GM19455 (cell line): Measurements from ENCODE around the gene FOXO3.

Source experiments
- ATAC-seq: cut with Tn5 transposase; IDR thresholded peaks from one replicate; pipeline ENCODE4 v1.9.1; 2021; ENCODE audit not compliant: unreplicated experiment

Gene FOXO3

GRCh38 chr6:108707328-108707976 lies 146.7 kb downstream of the FOXO3 start:
- ATAC-seq: no peak

- ATAC-seq: no peak
Observed at GRCh38 chr6:108710030-108710429, 149.3 kb downstream of the FOXO3 start.

- ATAC-seq: no peak
Observed at GRCh38 chr6:108710551-108710950, 149.8 kb downstream of the FOXO3 start.

- ATAC-seq: no peak
Observed at GRCh38 chr6:108711071-108711470, 150.4 kb downstream of the FOXO3 start.

DNA sequence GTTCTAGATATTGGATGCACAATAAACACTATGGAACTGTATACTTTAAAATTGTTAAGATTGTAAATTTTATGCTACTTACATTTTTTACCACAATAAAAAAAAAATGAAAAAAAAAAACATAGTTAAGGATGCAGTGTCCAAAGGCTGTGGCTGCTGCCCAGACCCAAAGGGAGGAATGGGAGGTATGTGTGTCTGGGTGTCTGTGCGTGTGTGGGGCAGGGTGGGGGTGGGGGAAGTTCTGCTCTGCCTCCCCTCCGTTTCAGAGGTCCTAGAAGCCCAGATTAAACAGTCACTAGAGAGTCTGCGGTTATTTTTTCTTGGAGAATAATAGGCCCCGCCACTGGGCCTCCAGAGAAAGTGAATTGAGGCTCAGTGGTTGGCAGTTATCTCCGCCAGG lies 151.1 kb downstream of the FOXO3 start:
- ATAC-seq: no peak

DNA sequence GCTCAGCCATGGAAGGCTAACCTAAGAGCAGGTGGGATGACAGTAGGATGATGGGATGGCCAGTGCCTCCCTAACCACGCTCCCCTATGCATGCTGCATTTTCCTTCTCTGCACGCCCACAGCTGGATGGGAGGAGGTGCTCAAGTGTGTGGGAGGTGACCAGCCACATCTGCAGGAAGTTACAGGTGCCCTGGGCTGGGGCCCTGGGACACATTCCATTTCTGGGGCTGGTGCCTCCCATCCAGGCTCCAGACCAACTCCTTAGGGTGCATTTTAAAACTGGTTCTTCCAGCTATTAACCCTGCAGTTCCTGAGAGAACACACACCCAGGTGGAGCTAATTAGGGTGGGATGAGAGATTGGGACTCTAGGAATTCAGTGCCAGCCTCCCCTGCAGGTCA lies 152.2 kb downstream of the FOXO3 start:
- no peak for ATAC-seq

DNA sequence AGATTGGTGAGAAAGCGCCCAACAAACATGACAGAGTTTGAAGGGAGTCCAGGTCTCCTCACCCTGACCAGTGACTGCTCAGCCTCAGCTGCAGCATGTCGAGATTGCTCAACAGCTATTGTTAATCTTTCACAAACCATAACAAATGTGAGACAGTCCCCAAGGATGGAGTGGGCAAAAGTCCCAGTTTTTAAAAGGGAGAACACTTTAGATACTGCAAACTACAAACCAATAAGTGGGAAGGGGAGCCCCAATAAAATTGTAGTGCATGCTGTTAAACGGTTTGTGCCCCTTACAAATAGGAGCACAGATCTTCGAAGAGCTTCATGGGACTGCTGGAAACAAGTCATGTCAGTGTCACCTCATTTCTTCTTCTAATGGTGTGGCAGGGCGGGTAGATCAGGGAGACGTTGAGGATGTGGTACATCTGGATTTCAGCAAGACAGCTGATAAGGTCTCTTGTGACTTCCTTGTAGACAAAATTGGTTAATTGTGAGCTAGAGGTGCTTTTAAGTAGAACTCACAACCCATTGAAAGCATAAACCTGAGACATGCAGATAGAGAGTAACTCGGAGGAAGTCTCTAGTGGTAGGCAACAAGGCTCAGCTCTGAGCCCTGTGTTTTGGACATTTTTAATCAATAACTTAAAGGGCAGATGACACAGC lies 153.5 kb downstream of the FOXO3 start:
- no peak for ATAC-seq

GRCh38 chr6:108714766-108715414 lies 154.2 kb downstream of the FOXO3 start:
- ATAC-seq: no peak

DNA sequence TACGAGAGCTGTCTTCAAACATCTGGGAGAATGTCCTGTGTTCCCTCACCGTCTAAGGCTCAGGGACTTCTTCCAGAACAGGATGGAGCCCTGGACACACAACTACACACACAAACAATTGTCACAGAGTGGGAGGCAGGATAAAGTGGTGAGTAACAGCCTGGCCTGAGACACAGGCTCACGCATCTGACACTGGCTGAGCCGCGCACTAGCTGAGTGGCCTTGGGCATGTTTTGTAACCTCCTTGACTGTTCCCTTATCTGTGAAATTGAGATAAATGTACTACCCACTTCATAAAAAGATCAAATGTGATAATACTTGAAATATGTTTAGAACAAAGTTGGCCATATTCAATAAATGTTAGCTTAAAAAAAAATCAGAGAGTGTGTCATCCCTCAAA lies 155.1 kb downstream of the FOXO3 start:
- ATAC-seq: no peak

GRCh38 chr6:108716801-108717791 lies 156.4 kb downstream of the FOXO3 start:
- ATAC-seq: no peak

DNA sequence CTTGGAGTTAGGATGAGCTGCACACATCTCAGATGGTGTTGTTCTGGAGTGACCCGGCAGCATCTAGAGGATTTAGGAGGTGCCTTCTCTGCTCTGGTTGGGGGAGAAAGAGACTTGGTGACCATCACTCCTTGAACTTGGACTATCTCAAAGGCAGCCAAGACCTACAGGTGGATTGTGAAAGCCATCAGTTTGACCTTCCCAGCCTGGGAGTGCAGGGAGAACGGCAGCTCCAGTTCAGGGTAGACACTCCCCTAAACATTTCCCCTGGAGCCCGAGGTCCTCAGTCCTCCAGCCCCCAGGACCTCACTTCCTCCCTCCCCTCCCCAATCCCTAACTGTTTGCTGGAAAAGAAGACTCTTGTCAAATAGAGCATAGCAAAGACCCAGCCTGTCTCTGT lies 158.8 kb downstream of the FOXO3 start:
- no peak for ATAC-seq

DNA sequence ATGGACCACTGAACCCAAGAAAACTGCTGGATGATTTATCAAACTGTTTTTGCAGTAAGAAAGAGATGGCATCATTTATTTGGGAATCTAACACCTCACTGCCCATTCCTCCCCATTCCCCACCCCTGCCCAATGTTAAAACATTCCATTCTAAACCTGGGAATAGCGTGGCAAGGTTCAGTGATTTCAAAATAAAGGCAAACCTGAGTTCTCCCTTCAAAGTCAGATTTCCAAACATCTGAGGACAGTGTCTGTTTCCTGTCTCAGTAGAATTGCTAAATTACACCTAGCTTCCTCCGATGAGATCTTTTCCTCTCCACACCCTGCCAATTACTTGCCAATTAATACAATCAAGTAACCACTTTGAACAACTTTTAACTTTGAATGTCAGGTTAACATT lies 160.1 kb downstream of the FOXO3 start:
- no peak for ATAC-seq

- no peak for ATAC-seq
Observed at GRCh38 chr6:108721286-108721685, 160.6 kb downstream of the FOXO3 start.

DNA sequence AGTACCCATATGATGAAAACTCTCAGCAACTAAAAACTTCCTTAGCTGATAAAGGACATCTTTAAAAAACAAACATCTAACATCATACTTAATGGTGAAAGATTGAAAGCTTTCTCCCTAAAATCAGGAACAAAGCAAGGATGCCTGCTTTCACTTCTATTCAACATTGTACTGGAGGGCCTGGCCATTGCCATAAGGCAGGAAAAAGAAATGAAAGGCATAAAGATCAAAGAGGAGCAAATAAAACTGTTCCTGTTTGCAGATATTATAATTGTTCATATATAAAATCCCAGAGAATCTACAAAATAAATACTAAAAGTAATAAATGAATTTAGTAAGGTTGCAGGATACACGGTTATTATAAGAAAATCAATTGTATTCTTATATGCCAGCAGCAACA lies 162.9 kb downstream of the FOXO3 start:
- no peak for ATAC-seq

DNA sequence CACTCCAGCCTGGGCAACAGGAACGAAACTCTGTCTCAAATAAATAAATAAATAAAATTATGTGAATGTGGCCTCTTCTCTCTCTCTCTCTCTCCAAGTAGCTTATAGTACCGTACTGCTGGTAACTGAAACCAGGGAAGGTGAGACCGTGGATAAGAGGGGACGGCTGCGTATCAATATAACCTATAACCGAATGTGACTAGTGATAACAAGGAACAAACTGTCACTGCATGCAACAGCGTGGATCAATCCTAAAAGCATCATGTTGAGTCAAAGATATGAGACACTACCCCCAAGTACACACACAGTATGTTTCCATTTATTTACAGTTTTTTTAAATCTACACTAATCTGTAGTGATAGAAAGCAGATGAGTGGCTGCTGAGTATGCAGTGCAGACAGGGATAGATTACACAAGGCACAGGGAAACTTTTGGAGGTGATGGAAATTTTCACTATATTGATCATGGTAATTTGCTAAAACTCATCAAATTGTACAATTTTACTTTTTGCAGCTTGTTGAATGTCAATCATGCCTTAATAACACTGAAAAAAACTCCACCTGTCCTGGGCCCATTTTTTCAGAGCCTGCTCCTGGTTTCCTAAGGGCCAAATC lies 166.1 kb downstream of the FOXO3 start:
- no peak for ATAC-seq

DNA sequence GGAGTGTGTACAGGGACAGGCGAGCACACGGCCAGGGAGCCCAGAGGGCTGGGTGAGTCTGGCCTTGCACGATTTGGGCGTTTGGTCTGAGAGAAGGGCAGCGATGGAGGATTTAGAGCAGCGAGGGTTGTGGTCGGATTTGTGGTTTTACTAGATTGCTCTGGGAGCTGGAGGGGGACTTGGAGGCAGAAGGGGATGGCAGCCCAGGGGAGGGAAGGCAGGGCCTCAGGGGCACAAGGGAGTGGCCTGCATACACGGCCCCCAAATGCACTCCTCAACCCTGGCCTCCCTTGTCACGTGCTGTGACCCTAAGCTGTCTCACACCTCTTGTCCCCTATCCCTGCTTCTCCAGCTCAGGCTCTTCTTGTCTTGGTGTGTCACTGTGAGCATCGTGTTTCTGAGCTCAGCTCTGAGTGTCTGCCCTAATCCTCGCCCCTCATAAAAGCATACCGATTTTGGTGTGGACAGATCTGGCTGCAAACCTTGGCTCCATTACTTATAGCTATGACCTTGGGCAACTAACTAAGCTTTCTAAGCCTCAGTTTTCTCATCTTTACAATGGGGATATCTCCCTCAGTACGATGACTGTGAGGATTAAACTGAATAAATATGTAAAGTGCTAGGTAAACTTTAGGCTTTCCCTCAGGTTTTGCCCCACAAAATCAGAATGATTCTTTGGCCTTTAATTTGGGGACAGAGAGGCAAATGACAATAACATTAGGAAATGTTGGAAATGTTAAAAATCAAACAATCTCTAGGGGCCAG lies 167.4 kb downstream of the FOXO3 start:
- ATAC-seq: no peak

DNA sequence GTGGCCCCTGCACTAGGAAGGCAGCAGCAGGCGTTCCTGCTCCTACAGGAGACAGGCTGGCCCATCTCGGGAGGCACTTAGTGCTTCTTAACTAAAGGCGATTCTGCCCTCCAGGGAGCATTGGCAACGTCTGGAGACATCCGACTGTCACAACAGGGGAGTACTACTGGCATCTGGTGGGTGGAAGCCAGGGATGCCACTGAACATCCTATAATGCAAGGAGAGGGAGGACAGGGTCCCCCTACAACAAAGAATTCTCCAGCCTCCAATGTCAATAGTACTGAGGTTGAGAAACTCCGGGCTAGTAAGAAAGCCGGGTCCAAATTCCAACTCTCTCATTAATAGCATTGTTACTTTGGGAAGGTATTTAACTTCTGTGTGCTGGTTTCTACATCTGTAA lies 168.1 kb downstream of the FOXO3 start:
- ATAC-seq: no peak

DNA sequence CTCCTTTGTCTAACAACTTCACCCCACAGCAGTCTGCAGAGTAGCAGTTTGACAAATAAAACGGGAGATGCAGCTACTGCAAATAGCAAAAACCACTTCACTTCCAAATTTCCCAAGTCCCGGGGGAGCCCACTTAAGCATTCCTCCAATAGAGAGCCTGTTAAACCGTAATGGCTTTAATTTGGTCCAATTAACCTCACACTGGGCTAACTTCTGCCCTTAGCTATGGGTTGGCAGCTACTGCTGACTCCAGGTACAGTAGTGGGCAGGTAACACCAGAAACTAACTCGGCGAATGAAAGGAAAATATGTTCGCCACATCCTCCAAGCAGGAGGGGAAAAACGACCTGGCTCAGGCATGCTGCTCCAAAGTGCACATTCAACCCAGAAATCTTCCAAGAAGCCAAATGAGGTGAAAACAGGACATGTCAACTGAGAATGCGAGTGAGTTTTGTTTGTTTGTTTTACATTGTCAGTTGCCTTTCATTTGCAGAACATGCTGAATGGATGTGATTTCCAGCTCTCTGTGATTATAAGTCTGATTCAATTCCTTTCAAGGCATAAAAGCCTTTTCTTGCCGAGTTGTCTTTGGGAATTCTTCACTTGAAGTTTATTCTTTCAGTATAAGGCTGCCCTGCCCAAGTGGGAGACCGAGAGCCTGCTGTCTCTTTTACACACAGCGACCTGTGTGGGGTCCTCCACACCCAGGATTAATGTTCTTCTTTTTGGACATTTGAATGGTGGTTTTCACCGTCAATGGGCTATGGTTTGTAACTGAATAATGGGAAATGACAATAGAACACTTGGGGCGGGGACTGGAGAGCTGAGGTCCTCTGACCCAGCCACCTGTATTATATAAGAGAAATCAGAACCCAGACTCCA lies 170.2 kb downstream of the FOXO3 start:
- no peak for ATAC-seq
